GM12892 (cell line): Measurements from ENCODE around the gene SMYD5.
A peak's percentile ranks its signal among the peaks of the same experiment; 100 is the strongest.

Experiments
- DNase-seq: peaks from one replicate; pipeline ENCODE4 v3.0.0; 2011; ENCODE audit not compliant: insufficient read length
- FAIRE-seq: peaks from 2 replicates; lab custom pipeline; 2011; peaks lifted over from hg19 to GRCh38; lab: Jason Lieb, UNC
- POLR2A ChIP-seq: IDR thresholded peaks from 2 replicates; pipeline ENCODE4 v1.6.1; 2011; ENCODE audit warnings: low read depth, low read length, control low read depth
- POLR2AphosphoS5 ChIP-seq: IDR thresholded peaks from 2 replicates; pipeline ENCODE4 v1.6.1; 2011; ENCODE audit warnings: low read depth, low read length, control low read depth
- TAF1 ChIP-seq: IDR thresholded peaks from 2 replicates; pipeline ENCODE4 v1.6.1; 2011; ENCODE audit warnings: low read depth, mild to moderate bottlenecking, control low read depth, low read length, borderline replicate concordance

Gene SMYD5

GRCh38 chr2:73210696-73211095 lies 3.3 kb upstream of the SMYD5 start:
- DNase-seq, result no peak
- no peak for FAIRE-seq
- no peak for TF ChIP-seq POLR2AphosphoS5
- TF ChIP-seq POLR2A, result no peak
- TF ChIP-seq TAF1, result no peak

GRCh38 chr2:73212098-73212447 lies 2.0 kb upstream of the SMYD5 start:
- DNase-seq, result no peak
- no peak for FAIRE-seq
- TF ChIP-seq POLR2A (no peak), TAF1 (no peak), POLR2AphosphoS5 (no peak)

- TF ChIP-seq POLR2AphosphoS5 (no peak), POLR2A (no peak), TAF1 (no peak)
- FAIRE-seq, result peak; percentile 36
- peak; percentile 68 for DNase-seq
Measured at GRCh38 chr2:73212448-73213176, 1.4 kb upstream of the SMYD5 start.

GRCh38 chr2:73215254-73215653 lies 1.2 kb downstream of the SMYD5 start:
- TF ChIP-seq POLR2AphosphoS5 (no peak), POLR2A (no peak), TAF1 (no peak)
- FAIRE-seq, result no peak

GRCh38 chr2:73217160-73217559 lies 3.1 kb downstream of the SMYD5 start:
- TF ChIP-seq POLR2AphosphoS5 (no peak), TAF1 (no peak), POLR2A (no peak)
- FAIRE-seq (no peak), DNase-seq (no peak)

More at GRCh38 chr2:73215254-73215653, 1.2 kb downstream of the SMYD5 start:
- no peak for DNase-seq

GRCh38 chr2:73217826-73218225 lies 3.8 kb downstream of the SMYD5 start:
- TF ChIP-seq POLR2AphosphoS5, result no peak
- no peak for DNase-seq
- FAIRE-seq, result no peak

GRCh38 chr2:73218298-73218697 lies 4.3 kb downstream of the SMYD5 start:
- FAIRE-seq, result no peak
- no peak for DNase-seq
- no peak for TF ChIP-seq POLR2A
- no peak for TF ChIP-seq TAF1
- TF ChIP-seq POLR2AphosphoS5, result no peak

- no peak for DNase-seq
- TF ChIP-seq POLR2A (no peak), TAF1 (no peak), POLR2AphosphoS5 (no peak)
- no peak for FAIRE-seq
Measured at GRCh38 chr2:73223821-73224220, 9.8 kb downstream of the SMYD5 start.

GRCh38 chr2:73225513-73226360 lies 11.7 kb downstream of the SMYD5 start:
- FAIRE-seq (no peak), DNase-seq (no peak)
- TF ChIP-seq POLR2AphosphoS5, result no peak
- no peak for TF ChIP-seq TAF1
- no peak for TF ChIP-seq POLR2A

- no peak for TF ChIP-seq POLR2AphosphoS5
- TF ChIP-seq TAF1, result no peak
- TF ChIP-seq POLR2A, result no peak
- DNase-seq (no peak), FAIRE-seq (no peak)
Measured at GRCh38 chr2:73227086-73227485, 13.0 kb downstream of the SMYD5 start.

GRCh38 chr2:73228631-73229030 lies 14.6 kb downstream of the SMYD5 start:
- FAIRE-seq, result no peak

GRCh38 chr2:73232403-73233153 lies 18.5 kb downstream of the SMYD5 start:
- TF ChIP-seq POLR2AphosphoS5 (no peak), TAF1 (no peak), POLR2A (no peak)
- FAIRE-seq (no peak), DNase-seq (no peak)

More at GRCh38 chr2:73228631-73229030, 14.6 kb downstream of the SMYD5 start:
- TF ChIP-seq TAF1, result no peak
- TF ChIP-seq POLR2AphosphoS5, result no peak
- no peak for TF ChIP-seq POLR2A
- DNase-seq, result no peak
